Adrenal gland (tissue), 12 donors: Measurements from ENCODE around the gene KPNA6. TPM values are rescaled to one million over a fixed set of nuclear protein-coding genes. Genes with fewer than 3 reads are reported as not detected.

Source experiments
- DNase-seq, 7 donors: peaks; one replicate each; pipeline ENCODE4 v3.0.0-alpha.2; 2019 to 2020
- H3K27ac ChIP-seq, 5 donors: fragments of 200-600 bp; sonication (generic) in 4 of 5; 1 replicate in 3 of 5; 2 replicates in 2 of 5; pipeline versions ENCODE4 v1.5.1 to v1.8.0; 2016 to 2020; ENCODE audit warnings: mild to moderate bottlenecking in 1 of 5
- H3K27me3 ChIP-seq: fragments of 200-600 bp; 2 replicates; pipeline ENCODE4 v1.8.0; 2021
- H3K36me3 ChIP-seq, 2 donors: fragments of 200-600 bp; replicated peaks in 1 of 2; 1 replicate in 1 of 2; 2 replicates in 1 of 2; pipeline versions ENCODE4 v1.5.1 to v1.8.0; 2018 to 2022
- H3K4me1 ChIP-seq, 2 donors: fragments of 200-600 bp; replicated peaks in 1 of 2; 1 replicate in 1 of 2; 2 replicates in 1 of 2; pipeline versions ENCODE4 v1.5.1 to v1.8.0; 2018 to 2021
- H3K4me3 ChIP-seq, 4 donors: fragments of 200-600 bp; sonication (generic) in 3 of 4; one replicate each; pipeline ENCODE4 v1.5.1; 2016 to 2018
- H3K9me3 ChIP-seq, 3 donors: fragments of 200-600 bp; sonication (generic) in 1 of 3; replicated peaks in 1 of 3; 1 replicate in 2 of 3; 2 replicates in 1 of 3; pipeline versions ENCODE4 v1.5.1 to v1.8.0; 2016 to 2021
- POLR2A ChIP-seq, 2 donors: fragments of 450-650 bp; IDR thresholded peaks; one replicate each; pipeline ENCODE4 v1.6.1; 2017; ENCODE audit warnings: antibody characterized with exemption in 2 of 2, mild to moderate bottlenecking in 2 of 2, moderate library complexity in 1 of 2
- WGBS, 4 donors: extraction: QIAGEN DNeasy Blood & Tissue Kit in 2 of 4; methylation state at CpG; one replicate each; pipeline versions ENCODE4 v1.1.5 to v1.1.7; 2013 to 2017; 5-methylcytosine and 5-hydroxymethylcytosine counted together
- intact Hi-C, 2 donors: fragments of 100-400 bp; cut with DNase I; formaldehyde crosslinking; loops; one replicate each; pipeline versions ENCODE4 v1.14.1 to v1.15.0; 2022 to 2023
- polyA plus RNA-seq, 3 donors: library from polyadenylated mRNA; stranded (reverse); fragments of 200-250 nt in 2 of 3; fragments of 350-450 nt in 1 of 3; fragmentation: Illumina TruSeq in 1 of 3; extraction: RNeasy Lipid Tissue Mini Kit (QIAGEN cat#74804) in 1 of 3; gene quantifications; one replicate each; pipeline ENCODE4 v1.2.3, GENCODE V29; 2013 to 2014
- total RNA-seq, 9 donors: library from RNA; depleted of rRNA in 4 of 9; stranded (reverse); fragments of >200 nt in 4 of 9; fragments of 120-200 nt in 1 of 9; fragmentation: NEBNext Ultra II Directional in 1 of 9; extraction: Animal tissue kit (Norgen Biotek cat#: 25700) in 1 of 9; gene quantifications; one replicate each; pipeline versions ENCODE4 v1.1.0 to v1.2.4, GENCODE V29; 2013 to 2023
- TF ChIP-seq, protein P1 (sequence below), 6 experiments: fragments of 450-650 bp in 4 of 6; fragments of 200-600 bp in 2 of 6; sonication (generic) in 1 of 6; IDR thresholded peaks; 1 replicate in 5 of 6; 2 replicates in 1 of 6; pipeline versions ENCODE4 v1.5.1 to v1.8.0; 2016 to 2021; ENCODE audit warnings: antibody characterized with exemption in 6 of 6, mild to moderate bottlenecking in 2 of 6, moderate library complexity in 1 of 6
- donor health status: healthy with polysubstance abuse.
- donor health status: Bipolar disorder and iron deficiency.
- donor health status: DM: yes; HTN: yes; CAD: no.
- donor health status: DM: no; HTN: no; CAD: no.
- donor health status: DM: no; HTN: no; CAD: no.
- donor health status: DM: yes; HTN: yes; CAD: no.

The KPNA6 gene
- total and polyA plus RNA-seq, 12 donors, result 9.3 to 86.6 (median 51.0) TPM

DNA sequence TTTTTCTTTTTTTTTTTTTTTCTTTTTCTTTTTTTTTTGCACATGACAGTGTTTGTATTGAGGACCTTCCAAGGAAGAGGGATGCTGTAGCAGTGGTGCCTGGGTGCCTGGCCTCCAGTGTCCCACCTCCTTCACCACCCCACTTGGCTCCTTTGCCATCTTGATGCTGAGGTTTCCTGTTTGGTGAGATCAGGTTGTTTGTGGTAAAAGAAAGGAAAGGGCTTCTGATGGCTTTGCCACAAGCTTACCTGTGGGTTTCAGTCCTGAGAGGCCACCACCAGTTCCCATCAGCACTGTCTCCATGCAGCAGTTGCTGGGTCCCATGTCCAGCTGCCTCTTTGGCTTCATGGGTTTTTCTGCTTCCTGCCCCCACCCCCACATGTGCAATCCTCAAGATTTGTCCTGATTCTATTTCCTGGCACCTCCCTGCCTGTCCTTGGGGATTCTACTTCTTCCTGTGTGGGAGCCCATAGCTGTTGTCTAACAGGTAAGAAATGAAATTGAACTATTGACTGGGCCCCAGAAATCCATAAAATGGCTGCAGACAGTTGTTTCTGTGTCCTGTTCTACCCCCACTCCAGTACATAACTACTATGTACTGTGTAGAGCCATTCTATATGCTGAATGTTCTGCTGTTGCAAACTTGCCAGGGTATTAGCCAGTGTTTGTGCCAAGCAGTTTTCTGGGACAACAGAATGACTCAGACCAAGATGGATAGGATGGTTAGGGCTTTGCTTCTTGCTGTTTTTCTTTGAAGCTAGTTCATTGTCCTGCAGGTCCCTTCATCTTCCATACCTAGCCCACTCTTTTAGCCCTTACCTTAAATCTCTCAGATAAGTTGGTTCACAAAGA is 88.3 kb downstream of the KPNA6 start:
- intact Hi-C loops, result no loop called here
- peak in 5 of 7 donors; percentile 54 to 78 (median 67) for DNase-seq
- Histone ChIP-seq H3K9me3 (no peaks in the 10 kb centered on the region), H3K4me3 (no peak overlapping the region), H3K4me1 (peaks cover 26 to 34% of the 10 kb centered on the region in 2 donors), H3K27ac (peak overlapping the region in 3 of 5 donors; percentile 36 to 76 (median 69)), H3K36me3 (peaks cover 0 to 72% of the 10 kb centered on the region in 2 donors), H3K27me3 (no peaks in the 10 kb centered on the region)
- TF ChIP-seq POLR2A (IDR thresholded peaks at IDR 0.05), result no peak
- TF ChIP-seq, protein P1, sequence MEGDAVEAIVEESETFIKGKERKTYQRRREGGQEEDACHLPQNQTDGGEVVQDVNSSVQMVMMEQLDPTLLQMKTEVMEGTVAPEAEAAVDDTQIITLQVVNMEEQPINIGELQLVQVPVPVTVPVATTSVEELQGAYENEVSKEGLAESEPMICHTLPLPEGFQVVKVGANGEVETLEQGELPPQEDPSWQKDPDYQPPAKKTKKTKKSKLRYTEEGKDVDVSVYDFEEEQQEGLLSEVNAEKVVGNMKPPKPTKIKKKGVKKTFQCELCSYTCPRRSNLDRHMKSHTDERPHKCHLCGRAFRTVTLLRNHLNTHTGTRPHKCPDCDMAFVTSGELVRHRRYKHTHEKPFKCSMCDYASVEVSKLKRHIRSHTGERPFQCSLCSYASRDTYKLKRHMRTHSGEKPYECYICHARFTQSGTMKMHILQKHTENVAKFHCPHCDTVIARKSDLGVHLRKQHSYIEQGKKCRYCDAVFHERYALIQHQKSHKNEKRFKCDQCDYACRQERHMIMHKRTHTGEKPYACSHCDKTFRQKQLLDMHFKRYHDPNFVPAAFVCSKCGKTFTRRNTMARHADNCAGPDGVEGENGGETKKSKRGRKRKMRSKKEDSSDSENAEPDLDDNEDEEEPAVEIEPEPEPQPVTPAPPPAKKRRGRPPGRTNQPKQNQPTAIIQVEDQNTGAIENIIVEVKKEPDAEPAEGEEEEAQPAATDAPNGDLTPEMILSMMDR (IDR thresholded peaks at IDR 0.05), result no peak

DNA sequence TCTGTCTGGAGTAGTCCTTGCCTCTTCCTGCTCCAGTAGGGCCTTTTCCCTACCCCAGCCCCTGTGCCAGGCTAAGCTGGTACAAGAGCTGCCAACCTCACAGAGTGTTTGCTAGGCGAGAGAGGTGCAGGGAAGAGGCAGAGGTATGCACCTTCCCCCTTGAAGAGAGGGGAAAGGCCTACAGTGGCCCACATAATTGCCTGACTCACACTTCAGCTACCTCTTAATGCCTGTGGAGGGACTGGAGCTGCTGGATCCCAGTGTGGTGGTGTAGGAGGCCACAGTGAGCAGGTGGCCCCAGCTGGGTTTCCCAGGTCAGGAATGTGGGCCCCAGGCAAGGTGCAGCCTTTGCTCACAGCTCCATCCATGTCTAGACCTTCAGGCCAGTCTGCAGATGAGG is 89.2 kb downstream of the KPNA6 start:
- H3K9me3 ChIP-seq, result no peaks in the 10 kb centered on the region
- no peak for TF ChIP-seq POLR2A (IDR thresholded peaks at IDR 0.05)
- TF ChIP-seq, protein P1 (IDR thresholded peaks at IDR 0.05), result no peak
- intact Hi-C loops, result no loop called here
- peaks cover 35 to 42% of the 10 kb centered on the region in 2 donors for H3K4me1 ChIP-seq
- WGBS, 4 donors, result 78 to 100% (median 98%) methylated on average over 1 of the region's 1 CpG
- H3K4me3 ChIP-seq, result no peak overlapping the region
- H3K27me3 ChIP-seq, result no peaks in the 10 kb centered on the region
- no peak for DNase-seq
- H3K27ac ChIP-seq, result peak overlapping the region in 3 of 5 donors; percentile 36 to 76 (median 69)
- peaks cover 0 to 63% of the 10 kb centered on the region in 2 donors for H3K36me3 ChIP-seq

DNA sequence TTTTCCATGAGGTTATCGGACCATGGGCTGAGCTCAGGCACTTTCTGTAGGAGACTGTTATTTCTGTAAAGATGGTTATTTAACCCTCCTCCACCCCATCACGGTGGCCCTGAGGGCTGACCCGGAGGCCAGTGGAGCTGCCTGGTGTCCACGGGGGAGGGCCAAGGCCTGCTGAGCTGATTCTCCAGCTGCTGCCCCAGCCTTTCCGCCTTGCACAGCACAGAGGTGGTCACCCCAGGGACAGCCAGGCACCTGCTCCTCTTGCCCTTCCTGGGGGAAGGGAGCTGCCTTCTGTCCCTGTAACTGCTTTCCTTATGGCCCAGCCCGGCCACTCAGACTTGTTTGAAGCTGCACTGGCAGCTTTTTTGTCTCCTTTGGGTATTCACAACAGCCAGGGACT is 90.0 kb downstream of the KPNA6 start:
- Histone ChIP-seq H3K27ac (peak overlapping the region in 3 of 5 donors; percentile 2 to 69 (median 62)), H3K4me1 (peaks cover 35 to 45% of the 10 kb centered on the region in 2 donors), H3K27me3 (no peaks in the 10 kb centered on the region), H3K4me3 (no peak overlapping the region), H3K36me3 (peaks cover 0 to 56% of the 10 kb centered on the region in 2 donors), H3K9me3 (no peaks in the 10 kb centered on the region)
- WGBS, 4 donors, result 36 to 55% (median 51%) methylated on average over 5 to 6 of the region's 6 CpGs
- TF ChIP-seq, protein P1 (IDR thresholded peaks at IDR 0.05), result no peak
- peak in 1 of 2 donors; percentile 16 for TF ChIP-seq POLR2A (IDR thresholded peaks at IDR 0.05)
- peak in 1 of 7 donors; percentile 37 for DNase-seq
- intact Hi-C loops, result no loop called here

DNA sequence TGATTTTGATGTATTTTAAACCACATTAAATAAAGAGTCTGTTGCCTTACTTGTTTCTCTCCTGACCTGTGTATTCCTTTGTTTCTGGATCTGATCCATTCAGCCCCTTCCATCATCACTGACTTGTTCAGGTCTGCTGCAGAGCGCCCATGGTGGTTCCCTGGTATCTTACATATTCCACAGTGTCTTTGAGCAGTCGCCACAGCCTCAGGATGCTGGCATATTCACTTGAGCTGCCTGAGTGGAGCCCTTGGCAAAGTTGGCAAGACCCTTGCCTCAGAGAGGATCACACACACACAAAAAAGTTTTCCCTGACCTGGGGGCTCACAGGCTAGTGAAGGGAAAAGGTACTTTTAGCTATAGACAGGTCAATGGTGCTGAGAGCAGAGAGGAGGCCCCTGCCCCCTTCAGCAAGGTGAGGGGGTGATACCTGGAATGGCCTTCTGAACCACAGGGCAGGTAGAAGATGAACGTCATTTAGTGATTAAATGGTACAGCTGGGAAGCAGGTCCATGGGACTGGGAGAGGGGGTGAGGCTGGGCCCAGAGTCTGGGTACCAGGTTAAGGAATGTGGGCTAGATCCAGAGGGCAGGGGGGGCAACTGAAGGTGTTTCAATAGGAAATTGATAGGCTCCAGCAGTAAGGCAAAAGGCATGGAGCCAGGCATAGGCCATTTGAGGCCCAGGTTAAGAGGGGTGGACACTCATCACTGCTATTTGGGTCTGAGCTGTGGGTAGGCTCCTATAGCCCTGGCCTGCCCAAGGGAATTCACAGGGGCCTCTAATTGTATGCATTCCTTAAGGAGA is 90.6 kb downstream of the KPNA6 start:
- 84 to 90% (median 86%) methylated on average over 3 of the region's 3 CpGs for WGBS, 4 donors
- no peak for DNase-seq
- intact Hi-C loops, result no loop called here
- TF ChIP-seq, protein P1 (IDR thresholded peaks at IDR 0.05), result no peak
- TF ChIP-seq POLR2A (IDR thresholded peaks at IDR 0.05), result no peak
- Histone ChIP-seq H3K27me3 (no peaks in the 10 kb centered on the region), H3K4me1 (peaks cover 35 to 45% of the 10 kb centered on the region in 2 donors), H3K36me3 (peaks cover 0 to 50% of the 10 kb centered on the region in 2 donors), H3K4me3 (no peak overlapping the region), H3K9me3 (no peaks in the 10 kb centered on the region), H3K27ac (peak overlapping the region in 3 of 5 donors; percentile 2 to 90 (median 62))
